GM19328 (cell line): ENCODE data around the gene SUGCT.
A peak's percentile ranks its signal among the peaks of the same experiment; 100 is the strongest.

ENCODE experiments used
- ATAC-seq: cut with Tn5 transposase; IDR thresholded peaks from one replicate; pipeline ENCODE4 v1.9.1; 2021; ENCODE audit warnings: mild to moderate bottlenecking, moderate library complexity; ENCODE audit not compliant: unreplicated experiment

The SUGCT gene

DNA sequence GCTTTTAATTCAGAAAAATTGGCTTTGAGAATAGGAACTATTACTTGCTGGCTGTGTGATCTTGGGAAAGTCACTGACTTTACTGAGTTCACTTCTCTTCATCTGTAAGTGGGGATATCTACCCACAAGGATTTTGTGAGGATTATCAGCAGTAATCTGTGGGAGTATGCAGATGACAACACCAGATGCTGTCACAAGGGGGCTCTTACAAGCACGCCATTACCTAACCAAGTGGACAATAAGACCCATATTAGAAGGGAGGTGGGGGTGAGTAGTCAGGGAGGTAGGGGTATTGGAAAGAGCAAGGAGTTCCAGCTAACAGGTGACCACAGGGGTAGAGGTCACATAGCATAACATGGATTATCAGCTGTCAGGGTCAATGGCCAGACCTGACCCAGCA is 569.4 kb downstream of the SUGCT start:
- no peak for ATAC-seq

DNA sequence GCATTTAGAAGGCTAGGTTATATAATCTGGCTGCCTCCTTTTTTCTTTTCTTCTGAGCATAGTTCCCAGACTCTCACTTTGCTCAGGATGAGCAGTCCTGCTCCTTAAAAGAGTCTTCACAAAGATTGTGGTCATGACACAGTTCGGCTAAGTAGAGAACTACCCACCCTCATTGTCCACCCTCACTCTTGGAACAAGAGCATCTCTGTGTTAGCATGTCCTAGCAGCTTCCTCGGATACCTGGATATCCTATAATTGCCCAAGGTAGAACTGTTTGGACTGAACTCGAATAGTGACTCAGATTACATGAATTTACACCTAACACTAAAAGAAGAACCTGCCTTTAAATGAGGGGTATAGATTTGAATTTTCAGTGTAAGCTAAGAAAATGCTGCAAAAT is 572.0 kb downstream of the SUGCT start:
- no peak for ATAC-seq

DNA sequence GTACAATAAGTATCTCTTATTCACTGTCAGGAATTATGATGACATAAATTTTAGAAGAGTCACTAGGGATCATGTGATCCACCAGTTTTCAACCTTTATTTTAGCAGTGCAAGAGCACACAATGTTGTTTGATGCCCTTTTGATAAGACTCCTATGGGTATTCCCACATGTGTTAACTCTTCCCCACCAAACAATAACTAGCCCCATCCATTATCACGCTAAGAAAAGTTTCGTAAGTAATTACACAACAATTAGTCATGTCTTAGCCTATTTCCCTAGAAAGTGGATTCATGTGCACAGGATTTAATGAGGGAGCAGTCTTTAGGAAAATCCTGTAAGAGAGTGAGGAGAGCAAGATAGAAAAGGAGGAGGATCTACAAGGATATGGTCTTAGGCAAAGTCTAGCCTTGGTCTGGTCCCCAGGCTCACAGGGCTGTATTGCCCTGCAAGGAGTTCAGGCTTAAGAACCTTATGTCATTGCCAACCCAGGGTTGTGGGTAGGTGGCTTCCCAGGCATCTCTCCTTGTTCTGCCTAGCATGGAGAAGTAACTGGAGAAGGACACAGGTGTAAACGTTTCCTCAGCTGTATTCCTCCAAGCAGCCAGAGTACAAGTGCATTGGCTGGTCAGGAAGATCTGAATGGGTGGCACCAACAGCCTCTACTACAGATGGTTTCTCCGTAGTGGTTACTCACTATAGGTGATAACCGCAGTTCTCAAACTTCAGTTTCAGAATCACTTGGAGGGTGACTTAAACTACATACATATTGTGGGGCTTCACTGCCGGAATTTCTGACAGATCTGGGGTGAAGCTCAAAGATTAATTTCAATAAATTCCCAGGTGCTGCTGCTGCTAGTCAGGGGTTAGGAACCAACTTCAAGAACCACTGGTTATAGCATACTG is 574.5 kb downstream of the SUGCT start:
- no peak for ATAC-seq

DNA sequence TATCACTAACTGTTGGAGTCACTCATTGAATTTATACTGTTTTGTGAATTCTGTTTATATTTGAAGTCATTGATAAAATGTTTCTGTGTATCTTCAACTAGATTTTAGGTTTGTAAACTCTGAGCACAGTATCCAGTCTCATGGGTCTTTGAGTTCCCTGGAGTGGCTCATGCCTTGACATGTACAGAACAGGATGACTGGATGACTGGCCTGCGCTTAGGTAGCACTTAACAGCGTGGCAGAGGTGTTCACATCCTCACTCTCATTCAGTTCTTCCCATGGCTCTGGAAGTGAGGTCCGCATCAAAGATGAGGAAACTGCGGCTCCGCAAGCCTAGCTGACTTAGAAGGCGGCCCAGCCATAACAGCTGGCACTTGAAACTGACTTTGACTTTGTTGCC is 576.9 kb downstream of the SUGCT start:
- ATAC-seq = no peak

DNA sequence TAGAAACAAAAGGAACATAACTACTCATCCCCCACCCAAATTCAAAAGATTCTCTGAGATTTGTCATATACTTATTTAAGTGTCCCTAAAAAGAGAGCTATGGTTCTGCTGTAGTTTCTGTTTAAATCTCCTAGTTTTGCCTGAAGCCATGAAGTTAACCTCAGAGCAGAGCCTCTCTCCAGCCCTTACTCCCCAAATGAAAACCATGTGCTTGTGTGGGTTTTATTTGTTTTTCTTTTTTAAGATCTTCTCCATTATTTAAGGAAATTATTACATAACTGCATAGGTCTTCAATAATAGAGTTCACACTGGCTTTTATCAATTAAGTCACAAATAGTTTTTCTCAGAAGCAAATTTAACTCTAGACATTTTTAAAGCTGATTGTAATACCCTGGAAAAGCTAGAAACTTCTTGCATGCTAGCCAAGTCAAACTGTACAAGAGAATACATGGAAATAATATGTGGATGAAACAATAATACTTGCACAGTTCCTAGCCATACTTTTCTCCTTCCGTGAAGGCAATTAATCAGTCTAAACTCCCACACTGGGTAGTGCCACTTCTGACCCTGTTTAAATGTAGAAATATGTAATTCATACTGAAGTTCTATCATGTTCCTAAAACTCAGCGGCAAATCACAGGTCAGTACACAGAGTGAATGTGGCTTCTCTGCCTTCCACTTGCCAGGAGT is 579.7 kb downstream of the SUGCT start:
- ATAC-seq = no peak

DNA sequence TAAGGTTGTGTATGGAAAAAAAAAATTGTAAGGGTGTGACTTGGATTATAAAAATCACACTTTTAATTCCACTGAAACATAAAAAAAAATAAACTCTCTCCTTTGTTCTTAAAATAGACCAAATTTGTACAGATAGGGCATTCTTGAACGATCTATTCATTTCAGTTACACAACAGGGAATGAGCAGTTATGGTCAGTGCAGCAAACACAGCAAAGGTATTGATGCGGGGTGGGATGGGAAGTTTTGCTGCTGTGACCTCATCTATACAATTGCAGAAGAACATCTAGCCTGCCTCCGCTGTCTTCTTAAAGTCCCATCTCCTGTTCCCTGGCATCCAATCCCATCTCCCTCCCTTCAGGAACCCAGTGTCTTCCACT is 580.2 kb downstream of the SUGCT start:
- no peak for ATAC-seq

DNA sequence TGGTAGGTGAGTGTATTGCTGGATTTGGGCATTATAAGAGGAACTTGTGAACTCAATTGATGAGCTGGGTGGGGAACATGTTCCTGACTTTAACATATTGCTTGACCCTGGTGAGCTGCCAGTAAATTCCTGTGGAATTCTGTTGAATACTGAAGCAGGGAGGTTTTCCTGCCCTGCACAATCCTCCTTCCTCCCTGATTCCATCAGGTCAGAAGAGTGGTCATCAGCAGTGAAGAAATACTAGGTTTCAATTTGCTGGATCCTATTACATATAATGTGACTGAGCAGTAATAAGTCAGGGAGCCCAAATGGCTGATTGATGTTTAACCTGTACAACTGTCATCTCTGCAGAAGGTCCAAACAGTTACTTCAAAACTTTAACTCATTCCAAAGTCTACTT is 581.2 kb downstream of the SUGCT start:
- no peak for ATAC-seq

DNA sequence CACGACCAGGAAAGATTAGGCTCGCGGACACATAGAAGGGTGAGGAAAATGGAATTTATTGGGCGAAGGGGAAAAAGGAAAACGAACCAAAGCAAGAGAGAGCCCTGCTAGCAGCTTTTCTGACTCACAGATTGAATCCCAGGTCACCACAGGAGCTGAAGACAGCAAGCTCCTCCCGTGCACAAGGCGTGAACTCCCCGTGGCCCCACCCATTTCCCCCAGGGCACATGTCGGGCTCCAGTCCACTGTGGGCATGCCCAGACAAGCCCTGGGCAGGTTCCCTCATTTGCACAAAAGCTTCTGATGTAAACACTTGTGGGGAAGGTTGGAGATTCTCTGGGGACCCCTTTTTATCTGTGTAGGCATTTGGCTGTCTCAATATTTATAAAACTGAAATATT is 582.4 kb downstream of the SUGCT start:
- ATAC-seq = peak; percentile 49

DNA sequence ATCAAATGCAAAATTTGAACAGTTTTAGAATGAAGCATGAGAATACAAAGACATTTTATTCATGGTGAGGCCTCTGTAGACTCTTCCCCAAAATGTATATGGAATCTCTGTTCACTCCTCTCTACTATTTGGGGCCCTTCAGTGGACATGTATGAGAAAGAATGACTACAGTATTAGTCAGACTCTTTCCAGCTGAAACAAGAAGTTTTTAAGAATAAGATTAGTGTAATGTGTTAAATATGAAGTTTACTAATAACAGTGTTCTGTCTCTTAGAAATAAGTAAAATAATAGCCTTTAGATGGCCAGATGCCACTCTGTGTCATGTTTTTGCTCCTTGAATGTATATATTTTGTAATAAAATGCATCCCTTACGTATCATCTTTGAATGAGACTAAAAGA is 585.6 kb downstream of the SUGCT start:
- ATAC-seq = no peak

DNA sequence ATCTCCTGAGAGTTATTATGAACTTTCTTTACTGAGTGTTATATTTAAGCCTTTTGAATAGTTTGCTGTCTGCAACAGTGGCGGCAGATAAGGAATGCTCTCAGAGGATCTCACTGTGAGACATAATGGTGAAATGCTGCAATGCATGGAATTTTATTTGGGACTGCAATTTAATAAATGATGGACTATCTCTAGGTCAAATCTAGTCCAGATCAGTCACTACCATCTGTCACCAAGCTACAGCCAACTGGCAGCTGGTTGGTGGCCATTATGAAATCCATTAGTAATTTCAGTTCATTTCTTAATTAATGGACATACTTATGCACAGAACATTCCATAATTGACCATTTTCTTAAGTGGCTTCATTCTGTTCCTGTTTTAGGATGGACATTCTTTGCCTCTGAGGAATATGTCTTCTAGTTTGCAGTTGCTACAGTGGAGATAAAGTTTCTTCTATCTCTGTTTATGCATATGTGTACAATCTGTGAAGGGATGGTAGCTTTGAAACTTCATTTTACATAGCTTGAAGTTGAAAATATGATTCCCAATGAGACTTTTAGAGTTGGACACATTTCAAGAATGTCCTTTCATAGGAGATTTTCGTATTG is 586.6 kb downstream of the SUGCT start:
- ATAC-seq = no peak

DNA sequence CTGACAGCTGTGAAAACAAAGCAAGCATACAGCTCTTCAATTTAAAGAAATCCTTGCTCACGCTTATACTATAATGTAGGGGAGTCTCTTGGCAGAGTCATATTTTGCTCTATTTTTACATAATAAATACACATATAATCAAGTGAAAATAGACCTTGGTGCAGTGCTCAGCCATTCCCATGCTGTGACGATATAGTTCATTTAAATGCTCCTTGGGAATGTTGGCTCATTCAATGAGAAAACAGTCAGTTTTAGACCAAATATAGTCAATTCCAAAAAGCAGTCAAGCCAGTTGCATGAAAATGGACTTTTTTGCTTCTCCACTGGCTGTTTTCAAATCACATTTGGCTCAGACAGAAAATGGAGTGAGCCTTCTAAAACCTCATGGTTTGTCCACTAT is 587.4 kb downstream of the SUGCT start:
- ATAC-seq = no peak

DNA sequence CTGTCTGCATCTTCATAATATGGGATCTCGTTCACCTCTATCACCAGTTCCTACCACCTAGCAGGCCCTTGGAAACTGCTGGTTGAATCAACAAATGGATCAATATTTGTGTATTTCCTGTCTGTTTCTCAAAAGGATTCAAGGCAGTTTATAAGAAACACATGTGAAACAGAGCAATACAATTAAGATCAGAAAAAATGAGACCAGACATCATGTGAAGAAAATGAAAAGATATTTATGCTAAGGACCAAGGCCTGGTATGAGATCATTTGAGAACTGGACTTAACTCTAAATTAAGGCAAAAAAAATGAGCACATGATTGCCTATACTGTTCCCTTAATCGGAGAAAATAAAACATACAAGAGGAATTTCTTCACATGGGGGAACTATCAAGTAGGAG is 589.0 kb downstream of the SUGCT start:
- ATAC-seq = no peak

DNA sequence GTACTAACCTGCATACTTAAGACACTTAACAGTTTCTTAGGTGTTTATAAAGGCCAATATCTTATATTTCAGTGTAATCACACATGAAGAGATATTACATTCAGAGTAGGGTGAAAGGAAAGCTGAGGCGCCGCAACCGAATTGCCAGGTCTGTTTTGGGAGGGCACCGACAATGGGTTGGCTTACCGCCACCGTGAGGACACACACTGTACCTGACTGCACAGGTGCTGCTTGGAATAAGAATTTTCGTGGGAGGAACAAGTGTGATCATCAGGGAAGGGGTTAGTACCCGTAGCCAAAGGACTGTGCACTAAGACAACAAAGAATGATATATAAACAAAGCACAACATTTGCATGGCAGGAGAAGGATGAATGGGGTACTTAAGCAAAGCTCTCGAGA is 591.8 kb downstream of the SUGCT start:
- no peak for ATAC-seq

DNA sequence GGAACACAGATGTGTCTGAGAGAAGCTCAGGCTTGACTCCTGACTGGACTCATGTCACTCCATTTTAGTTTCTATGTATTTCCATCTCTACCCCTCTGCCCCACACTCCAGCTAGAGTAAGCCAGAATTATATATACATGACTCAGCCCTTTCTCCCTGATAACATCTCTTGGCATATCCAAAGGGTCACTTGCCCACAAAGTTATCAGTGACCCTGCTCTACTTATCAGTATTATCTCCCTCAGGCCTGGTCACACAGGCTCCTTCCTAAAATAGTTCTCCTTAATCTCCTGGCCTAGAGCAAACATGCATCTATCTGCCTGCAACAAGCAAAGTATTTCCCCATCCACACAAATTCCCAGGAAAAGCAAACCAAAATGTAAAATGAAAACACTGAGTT is 598.3 kb downstream of the SUGCT start:
- no peak for ATAC-seq

DNA sequence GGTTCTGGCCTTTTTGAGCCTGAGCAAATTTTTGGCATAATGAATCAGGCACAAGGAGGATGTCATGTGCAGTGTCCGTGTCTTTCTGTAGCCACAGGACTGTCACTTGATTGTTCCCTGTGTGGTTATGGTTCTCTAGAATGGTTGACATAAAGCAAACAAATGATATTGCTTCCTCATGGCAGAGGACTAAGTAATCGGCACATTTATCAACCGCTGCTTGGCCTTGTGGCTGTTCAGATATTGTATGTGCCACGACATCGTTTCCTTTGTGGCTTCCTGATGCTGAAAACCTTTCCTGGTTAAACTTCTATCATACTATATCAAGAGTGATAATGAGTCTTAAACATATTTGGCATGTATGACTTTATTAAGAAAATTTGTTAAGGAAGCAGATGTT is 598.8 kb downstream of the SUGCT start:
- no peak for ATAC-seq

DNA sequence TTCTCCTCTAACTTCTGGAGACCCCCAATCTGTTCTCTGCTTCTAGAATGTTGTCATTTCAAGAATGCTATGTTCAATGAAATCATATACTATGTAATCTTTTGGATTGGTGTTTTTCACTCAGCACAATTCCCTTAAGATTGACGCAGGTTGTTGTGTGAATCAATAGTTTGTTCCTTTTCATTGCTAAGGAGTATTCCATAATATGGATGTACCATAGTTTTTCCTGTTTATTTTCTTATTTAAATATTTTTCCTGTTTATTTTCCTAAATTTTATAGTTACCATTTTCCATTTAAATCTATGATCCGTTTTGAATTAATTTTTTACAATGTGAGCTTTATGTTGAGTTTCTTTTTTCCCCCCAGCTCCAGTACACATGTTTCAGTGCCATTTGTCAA is 604.5 kb downstream of the SUGCT start:
- no peak for ATAC-seq

DNA sequence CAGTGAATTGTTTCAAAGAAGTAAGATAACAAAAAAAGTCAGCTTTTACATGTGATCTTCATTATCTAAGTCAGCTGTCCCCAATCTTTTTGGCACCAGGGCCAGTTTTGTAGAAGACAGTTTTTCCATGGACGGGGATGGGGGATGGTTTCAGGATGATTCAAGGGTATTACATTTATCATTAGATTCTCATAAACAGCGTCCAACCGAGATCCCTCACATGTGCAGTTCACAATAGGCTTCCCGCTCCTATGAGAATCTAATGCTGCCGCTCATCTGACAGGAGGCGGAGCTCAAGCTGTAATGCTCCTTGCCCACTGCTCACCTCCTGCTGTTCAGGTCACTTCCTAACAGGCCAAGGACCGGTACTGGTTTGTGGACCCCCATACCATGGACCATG is 607.5 kb downstream of the SUGCT start:
- ATAC-seq = no peak

DNA sequence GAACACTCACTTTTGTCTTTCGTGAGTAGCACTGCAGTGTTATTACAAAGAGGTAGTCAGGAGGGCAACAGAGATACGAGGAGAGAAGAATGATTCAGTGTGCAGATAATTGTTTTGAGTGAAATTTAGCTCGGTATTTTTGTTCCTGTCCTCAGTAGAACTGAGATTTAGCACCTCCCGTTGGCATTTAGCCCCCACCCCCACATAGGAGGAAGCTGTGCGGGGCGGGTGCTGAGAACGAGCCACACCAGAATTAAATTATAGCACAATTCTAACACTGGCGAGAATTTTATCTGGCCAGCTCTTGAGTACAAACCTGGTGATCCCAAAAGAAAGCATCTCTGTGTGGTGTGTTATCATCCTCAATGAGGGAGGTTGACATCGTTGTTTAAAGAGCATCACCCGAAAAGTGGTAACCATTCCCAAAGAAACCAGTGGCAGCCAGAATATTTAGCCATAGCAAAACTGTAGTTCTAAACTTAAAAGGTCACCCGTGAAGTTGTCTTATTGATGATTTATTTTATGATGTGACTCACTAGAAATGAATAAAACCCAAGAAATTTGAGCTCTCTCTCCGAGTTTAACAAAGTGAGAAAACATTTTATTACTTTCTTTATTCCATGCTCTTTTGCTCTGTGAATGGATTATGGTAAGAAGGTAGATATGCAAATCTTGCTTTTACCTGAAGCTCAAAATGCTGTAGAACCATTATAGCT is 612.2 kb downstream of the SUGCT start:
- ATAC-seq = no peak

DNA sequence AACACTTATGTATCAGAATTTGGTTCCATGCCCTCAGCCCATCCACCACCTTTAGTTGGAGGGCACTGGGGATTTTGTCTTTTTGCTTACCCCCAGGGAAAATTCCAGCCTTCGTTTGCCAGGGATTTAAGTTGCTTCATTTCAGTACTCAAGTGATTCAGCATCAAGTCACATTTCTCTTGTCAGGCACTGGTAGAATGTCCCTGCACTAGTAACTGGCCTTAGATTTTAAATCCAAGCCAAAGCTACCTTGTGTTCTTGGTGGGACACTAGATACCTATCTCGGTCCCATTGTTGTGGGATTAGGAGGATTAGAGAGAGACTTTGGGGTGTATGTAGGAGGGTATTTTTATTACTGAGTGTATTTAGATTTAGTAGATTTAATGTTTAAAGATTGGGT is 613.1 kb downstream of the SUGCT start:
- no peak for ATAC-seq

DNA sequence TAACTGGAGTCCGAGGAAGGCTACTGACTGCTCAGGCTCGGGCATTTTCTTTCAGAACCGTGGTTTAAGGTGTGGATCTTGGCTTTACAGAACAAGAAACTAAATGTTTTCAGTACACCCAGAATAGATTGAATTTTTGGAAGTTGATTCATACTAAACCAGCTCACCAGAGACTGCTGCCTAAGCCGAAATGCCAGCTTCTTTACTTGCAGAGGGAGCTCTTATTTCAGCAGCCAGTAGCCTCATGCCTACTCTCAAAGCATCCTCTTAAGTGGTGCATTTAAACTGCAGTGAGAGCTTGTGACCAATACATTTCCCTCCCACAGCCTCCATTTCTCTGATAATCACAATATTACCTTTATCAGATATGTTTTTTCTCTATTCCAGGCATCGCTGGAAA is 615.1 kb downstream of the SUGCT start:
- ATAC-seq = no peak

DNA sequence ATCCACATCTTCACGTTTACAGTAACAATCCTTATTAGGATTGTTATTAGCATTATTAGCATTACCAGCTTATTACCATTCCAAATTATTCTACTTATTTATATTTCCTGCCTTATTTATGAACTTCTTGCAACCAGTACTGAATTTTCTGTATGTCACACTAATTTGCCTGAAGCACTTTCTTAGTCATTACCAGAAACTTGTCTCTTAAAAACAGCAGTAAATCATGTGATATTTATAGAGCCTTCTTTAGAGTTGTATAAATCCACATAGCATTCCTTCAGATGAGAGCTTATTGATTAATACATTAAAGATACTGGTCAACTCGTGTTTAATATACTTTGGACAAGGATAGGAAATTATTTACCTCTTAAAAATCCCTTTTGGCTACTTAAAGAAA is 618.6 kb downstream of the SUGCT start:
- no peak for ATAC-seq
